Measurements from ENCODE around the gene PPP1CB.

GRCh38 chr2:28751252-28751955 lies at the start of gene PPP1CB:
- TF ChIP-seq CTCF (IDR thresholded peaks at IDR 0.05), result peak in 1 of 3 experiments; percentile 13
- peak in 1 of 2 donors; percentile 91 for TF ChIP-seq POLR2AphosphoS5 (IDR thresholded peaks at IDR 0.05; ENCODE audit: insufficient read depth in 1 of 2, low read depth in 1 of 2)
